Renal cortex interstitium (tissue), 11 donors: ENCODE measurements around the gene CD47. TPM values are rescaled to one million over a fixed set of nuclear protein-coding genes. Genes with fewer than 3 reads are reported as not detected.

Experiments used
- DNase-seq, 11 donors: peaks; one replicate each; pipeline ENCODE4 v3.0.0-alpha.2; 2013; ENCODE audit warnings: low read depth in 9 of 11, low spot score in 4 of 11; ENCODE audit errors: extremely low read depth in 1 of 11
- polyA plus RNA-seq, 3 donors: library from polyadenylated mRNA; unstranded; fragments of 120-200 nt; gene quantifications; one replicate each; pipeline ENCODE4 v1.2.1, GENCODE V29; 2013; ENCODE audit not compliant: insufficient read length in 3 of 3

The CD47 gene
- polyA plus RNA-seq, 3 donors, result 46.3 to 76.7 (median 60.9) TPM

DNA sequence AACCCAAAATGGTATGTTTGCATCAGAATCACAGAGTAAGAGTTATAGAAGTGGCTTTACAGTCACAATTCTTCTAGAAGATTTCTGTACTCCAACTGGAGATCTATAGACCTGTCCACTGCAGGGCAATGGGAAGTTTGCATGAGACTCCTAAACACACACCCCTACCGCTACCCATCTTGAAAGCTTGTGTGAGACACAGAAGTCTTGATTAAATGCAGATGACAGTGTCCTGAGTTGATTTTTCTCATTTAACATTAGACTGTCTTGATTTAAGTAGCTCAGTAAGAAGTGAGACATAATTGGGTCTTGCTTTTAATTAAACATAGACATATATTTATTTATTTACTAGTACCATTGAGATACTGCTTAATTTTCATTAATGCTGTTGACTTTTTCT, 54.4 kb downstream of the CD47 start:
- no peak for DNase-seq

DNA sequence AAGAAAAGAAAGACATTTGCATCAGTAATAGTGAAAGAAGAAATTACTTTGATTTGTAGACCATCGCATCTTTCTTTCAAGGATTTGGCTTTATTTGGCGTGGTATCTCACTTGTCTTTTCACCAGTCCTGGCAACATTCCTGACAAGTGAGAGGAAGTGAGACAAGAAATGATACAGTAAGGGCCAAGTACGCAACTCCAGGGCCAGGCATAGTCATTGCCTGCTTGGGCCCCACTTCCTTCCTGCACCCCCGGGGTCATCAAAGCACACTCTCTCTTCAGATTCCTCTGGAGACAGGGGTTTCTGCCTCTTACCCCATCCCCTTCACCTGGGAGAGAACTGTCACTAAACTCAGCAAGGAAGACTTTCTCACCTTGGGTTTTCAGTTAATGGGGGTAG, 55.1 kb downstream of the CD47 start:
- DNase-seq, result no peak

DNA sequence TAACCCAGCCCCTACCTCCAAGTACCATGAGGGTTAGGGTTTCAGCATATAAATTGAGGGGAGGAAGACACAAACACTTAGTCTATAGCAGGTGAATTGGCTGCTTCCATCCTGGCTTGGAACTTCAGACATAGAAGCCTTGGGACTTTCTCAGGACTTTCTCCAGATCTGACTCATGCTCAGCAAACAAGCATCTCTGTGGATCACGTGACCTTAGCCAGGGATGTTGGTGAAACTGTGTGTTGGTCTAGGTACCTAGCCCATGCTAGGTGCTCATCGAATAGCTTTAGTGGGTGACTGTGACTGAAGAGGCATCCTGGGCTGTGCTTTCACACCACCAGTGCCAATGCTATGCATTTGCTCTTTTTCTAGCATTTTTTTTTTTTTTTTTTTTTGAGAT, 58.9 kb downstream of the CD47 start:
- DNase-seq, result no peak

DNA sequence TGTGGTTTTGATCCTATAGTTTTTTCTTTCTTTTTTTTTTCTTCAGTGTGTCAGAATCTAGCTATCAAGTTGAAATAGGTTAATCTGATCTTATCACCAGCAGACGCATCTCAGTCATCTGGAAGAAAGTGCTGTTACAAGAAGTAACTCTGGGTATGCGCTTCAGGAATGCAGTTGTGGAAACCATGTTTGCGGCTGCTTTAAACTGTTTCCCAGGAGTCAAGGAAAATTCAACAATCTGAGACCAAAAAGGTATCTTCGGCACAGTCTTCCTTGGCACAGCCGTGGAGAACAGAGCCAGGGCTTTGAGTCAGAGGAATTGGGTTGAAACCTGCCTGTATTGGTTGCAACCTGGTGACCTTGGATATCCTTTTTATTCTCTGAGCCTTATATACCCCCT, 59.9 kb downstream of the CD47 start:
- no peak for DNase-seq

GRCh38 chr3:108029466-108029865, 61.4 kb downstream of the CD47 start:
- DNase-seq, result no peak

- no peak for DNase-seq
These were observed 61.9 kb downstream of the CD47 start for GRCh38 chr3:108028896-108029295.

GRCh38 chr3:108025177-108025576, 65.7 kb downstream of the CD47 start:
- no peak for DNase-seq

DNA sequence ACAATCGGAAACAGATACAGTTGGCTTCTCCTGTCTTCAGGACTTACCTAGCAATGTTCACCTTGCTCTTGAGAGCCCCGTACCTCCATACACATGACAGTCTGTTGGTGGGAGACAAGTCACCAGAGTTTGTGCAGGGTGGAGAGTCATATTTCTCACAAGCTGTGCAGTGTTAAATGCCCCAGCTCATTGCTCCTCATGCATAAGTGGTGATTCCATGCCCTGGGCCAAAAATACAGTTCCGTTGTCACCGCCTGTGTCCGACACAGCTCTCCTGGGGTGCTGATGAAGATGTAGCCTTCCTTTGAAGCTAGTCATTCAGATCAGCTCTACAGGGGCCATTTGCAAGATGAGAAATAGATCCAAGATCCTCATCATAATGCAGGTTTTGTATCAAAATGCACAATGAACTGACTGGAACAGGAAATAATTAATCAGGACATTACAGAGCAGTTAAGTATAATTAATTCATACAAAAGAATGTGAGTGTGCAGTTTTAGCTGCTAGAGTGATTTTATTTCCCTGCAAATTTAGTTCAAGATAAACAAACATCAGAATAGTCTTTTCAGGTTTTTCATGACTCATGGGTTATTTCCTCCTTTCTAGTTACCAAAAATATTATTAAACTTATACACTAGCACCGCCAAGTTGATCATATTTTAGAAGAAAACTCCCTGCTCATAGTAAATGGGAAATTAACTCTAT, 66.5 kb downstream of the CD47 start:
- peak in 2 of 11 donors; percentile 7 to 22 for DNase-seq

DNA sequence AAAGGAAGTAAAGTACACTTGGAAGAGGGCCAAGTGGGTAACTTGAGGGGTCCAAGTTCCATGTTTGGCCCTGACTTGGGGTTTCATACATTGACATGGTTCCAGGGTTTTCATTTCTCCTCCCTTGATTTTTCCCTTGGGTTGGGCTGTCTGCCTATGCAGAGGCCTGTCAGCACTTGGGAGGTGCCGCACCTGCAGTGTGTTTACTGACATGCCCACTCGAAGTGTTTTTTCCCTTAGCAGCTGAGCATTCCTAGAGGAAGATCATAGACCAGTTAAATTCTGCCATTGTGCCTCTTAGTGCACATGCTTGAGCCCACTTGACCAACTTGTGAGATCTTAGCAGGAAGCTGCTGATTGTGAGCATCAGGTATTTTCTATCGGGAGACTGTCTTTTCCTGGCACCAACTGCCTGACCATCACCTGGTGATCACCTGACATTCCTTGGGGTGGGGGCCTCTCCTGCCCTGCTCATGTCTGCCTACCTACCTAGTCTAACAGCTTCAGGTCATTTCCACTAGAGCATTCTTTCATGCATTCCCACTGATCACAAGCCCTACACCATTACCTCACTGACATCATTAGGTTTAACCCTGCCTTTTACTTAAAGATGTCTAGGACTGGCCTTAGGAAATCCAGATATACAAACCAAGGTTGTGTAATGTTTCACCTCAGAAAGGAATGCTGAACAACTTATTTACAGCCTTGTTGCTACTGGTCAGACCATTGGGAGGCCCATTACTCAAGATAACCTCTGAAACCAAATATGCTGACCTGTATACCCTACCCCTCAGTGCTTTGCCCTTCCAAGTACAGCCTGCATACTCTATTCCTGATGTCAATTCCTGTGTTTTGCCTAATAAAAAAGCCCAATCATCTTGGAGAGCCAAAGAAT, 68.3 kb downstream of the CD47 start:
- no peak for DNase-seq

- DNase-seq, result no peak
These were observed 69.3 kb downstream of the CD47 start for GRCh38 chr3:108021533-108021932.

DNA sequence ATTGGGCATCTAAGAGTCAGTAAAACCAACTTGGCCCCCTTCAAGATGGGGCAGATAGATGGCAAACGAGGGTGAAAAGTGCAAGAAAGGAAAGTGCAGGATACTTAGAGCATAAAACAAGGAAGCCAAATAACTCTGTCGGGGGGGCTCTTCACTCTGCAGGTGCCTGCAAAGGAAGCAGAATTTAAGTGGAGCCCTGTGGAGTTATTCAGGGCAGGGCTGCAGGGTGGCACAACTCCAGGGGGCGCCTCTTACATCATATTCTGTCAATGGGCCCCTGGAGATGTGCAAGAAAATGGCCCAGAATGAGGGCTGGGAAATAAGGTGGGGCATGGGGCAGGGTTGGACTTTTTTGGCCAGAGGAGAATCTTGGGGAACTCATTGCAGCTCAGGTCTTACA, 69.7 kb downstream of the CD47 start:
- DNase-seq, result no peak

DNA sequence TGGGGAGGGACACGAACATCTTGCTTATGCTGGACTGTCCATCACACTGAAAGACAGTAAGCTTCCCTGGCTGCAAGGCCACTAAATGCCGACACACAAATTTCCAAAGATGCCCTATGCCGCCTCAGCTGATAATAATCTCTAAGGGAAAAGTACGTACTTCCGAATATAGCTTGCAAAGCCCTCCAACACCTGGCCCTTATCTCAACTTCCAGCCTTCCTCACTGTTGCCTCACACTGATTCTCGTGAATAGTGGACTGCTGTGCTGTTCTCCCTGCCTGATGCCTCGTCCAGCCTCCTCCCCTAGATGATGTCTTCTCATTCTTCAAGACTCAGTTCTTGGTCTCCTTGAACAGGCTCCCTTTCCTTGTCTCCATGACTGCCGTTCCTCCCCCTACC, 72.3 kb downstream of the CD47 start:
- no peak for DNase-seq

DNA sequence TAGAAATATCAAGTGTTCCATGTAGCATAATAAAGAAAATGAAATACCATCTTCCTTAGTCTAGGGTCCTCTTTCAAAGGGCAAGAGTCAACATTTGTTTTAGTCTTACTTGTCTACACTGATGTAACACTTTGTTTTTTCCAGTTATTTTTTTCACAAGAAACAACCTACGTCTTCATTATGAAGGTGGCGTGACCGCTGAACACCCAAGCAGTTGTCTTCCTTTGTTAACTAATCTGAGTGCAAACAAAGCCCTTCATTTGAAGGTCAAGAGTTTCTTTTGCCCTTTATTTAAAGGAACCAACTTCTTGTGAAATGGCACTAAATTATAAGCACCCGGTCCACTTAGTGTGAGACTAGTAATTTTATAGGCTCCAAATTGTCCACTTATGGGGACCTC, 73.2 kb downstream of the CD47 start:
- DNase-seq, result no peak

- DNase-seq, result no peak
These were observed 75.9 kb downstream of the CD47 start for GRCh38 chr3:108014943-108015342.

GRCh38 chr3:108013141-108014055, 77.4 kb downstream of the CD47 start:
- no peak for DNase-seq

- no peak for DNase-seq
These were observed 78.5 kb downstream of the CD47 start for GRCh38 chr3:108012304-108012703.

- no peak for DNase-seq
These were observed 79.2 kb downstream of the CD47 start for GRCh38 chr3:108011616-108012015.

DNA sequence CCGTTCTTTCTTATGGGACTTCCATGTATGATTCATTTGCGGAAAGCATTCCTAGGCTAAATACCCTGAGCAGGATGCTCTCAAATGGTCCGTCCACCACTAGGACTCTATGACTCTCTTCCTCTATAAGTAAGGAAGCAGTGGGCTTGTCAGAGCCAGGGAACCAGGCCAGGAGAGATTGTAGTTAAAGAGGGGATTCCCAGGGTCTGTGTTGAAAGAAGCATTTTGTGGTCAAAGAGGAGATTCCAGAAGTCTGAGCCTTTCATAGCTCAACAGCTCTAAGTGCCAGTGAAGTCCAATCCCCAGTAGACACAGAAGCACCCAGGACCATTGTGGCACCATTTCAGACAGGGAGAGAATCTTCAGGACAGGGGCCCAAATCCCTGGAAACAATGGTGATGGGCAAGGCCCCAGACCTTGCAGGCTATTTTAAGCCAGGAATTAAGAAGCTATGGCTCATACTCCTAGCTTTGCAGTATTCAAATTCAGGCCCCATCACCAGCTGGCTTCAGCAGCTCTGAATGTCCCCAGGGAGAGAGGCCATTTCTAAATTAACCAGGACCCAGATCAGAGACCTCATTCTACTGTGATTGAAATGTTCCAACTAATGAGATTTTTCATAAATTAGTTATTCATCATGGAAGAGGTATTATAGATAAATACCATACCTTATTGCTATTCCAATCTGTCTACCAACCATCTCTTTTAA, 81.7 kb downstream of the CD47 start:
- no peak for DNase-seq

DNA sequence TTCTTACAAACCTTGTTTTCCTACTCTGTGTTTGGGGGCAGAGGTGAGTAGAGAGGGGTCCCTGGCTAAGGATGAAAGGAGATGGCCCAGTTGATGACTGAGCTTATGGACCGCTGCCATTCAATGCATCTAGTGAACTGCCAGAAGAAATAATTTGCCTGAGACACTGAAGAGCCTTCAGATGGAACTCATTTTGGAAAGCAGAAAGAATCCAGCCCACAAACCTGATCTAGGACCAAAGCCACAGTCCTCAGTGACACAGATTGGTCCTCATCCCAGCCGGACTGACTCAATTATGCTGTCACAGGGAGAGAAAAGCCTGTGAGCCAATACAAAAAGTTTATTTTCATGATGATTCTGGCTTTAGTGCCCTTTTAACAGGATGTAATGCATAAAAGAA, 82.7 kb downstream of the CD47 start:
- DNase-seq, result no peak
